Stimulated activated memory B cell treated with anti-CD40 and anti-IgM and Interleukin-4, amounts not matched to agents 10 μg/mL and 1 μg/mL and 100 μg/mL, for 72 hours (primary cell): Measurements from ENCODE around the gene CUL9.

Experiments used
- ATAC-seq: fragments of 150-1000 bp; cut with Tn5 transposase; 2 replicates; pipeline ENCODE4 v1.10.0; 2021
- H3K27ac Mint-ChIP-seq: one replicate; pipeline ENCODE4 v1.8.0; 2022; ENCODE audit warnings: mild to moderate bottlenecking, mixed read lengths
- H3K27me3 Mint-ChIP-seq: one replicate; pipeline ENCODE4 v1.8.0; 2022; ENCODE audit warnings: mixed read lengths
- H3K36me3 Mint-ChIP-seq: one replicate; pipeline ENCODE4 v1.8.0; 2022; ENCODE audit warnings: mixed read lengths
- H3K4me1 Mint-ChIP-seq: one replicate; pipeline ENCODE4 v1.8.0; 2022; ENCODE audit warnings: mixed read lengths
- H3K4me3 Mint-ChIP-seq: one replicate; pipeline ENCODE4 v1.8.0; 2022; ENCODE audit warnings: mild to moderate bottlenecking, moderate library complexity, mixed read lengths
- H3K9me3 Mint-ChIP-seq: one replicate; pipeline ENCODE4 v1.8.0; 2022; ENCODE audit warnings: mixed read lengths

The CUL9 gene

GRCh38 chr6:43163899-43164298 lies 18.1 kb upstream of the CUL9 start:
- Mint-ChIP-seq H3K4me3 (no peak overlapping the region), H3K27me3 (no peaks in the 10 kb centered on the region), H3K36me3 (no peaks in the 10 kb centered on the region), H3K9me3 (no peaks in the 10 kb centered on the region), H3K27ac (no peak overlapping the region), H3K4me1 (no peaks in the 10 kb centered on the region)
- no peak for ATAC-seq

- Mint-ChIP-seq H3K27me3 (no peaks in the 10 kb centered on the region), H3K4me3 (peak overlapping the region; percentile 87), H3K4me1 (peaks cover 42% of the 10 kb centered on the region), H3K9me3 (no peaks in the 10 kb centered on the region), H3K36me3 (peaks cover 6% of the 10 kb centered on the region), H3K27ac (peak overlapping the region; percentile 88)
- no peak for ATAC-seq
These were observed 11.5 kb upstream of the CUL9 start for GRCh38 chr6:43170417-43170930.

- Mint-ChIP-seq H3K27me3 (no peaks in the 10 kb centered on the region), H3K4me3 (peak within 1 kb of the TSS; percentile 87), H3K4me1 (peaks cover 42% of the 10 kb centered on the region), H3K27ac (peak within 1 kb of the TSS; percentile 88), H3K36me3 (peaks cover 9% of the 10 kb centered on the region), H3K9me3 (no peaks in the 10 kb centered on the region)
- ATAC-seq = peak; percentile 86
These were observed 10.9 kb upstream of the CUL9 start, which contains the start of gene SRF for GRCh38 chr6:43170931-43171706. SRF (plus strand) TSS chr6:43171269; CDS start chr6:43171657, 388 bp downstream.

- H3K27ac Mint-ChIP-seq = peak overlapping the region; percentile 88
- peaks cover 15% of the 10 kb centered on the region for H3K36me3 Mint-ChIP-seq
- peak overlapping the region; percentile 87 for H3K4me3 Mint-ChIP-seq
- peak; percentile 1 for ATAC-seq
- no peaks in the 10 kb centered on the region for H3K9me3 Mint-ChIP-seq
- peaks cover 42% of the 10 kb centered on the region for H3K4me1 Mint-ChIP-seq
- no peaks in the 10 kb centered on the region for H3K27me3 Mint-ChIP-seq
These were observed 10.3 kb upstream of the CUL9 start for GRCh38 chr6:43171707-43172103.

- no peak for ATAC-seq
- no peaks in the 10 kb centered on the region for H3K27me3 Mint-ChIP-seq
- peak overlapping the region; percentile 87 for H3K4me3 Mint-ChIP-seq
- H3K27ac Mint-ChIP-seq = peak overlapping the region; percentile 88
- H3K9me3 Mint-ChIP-seq = no peaks in the 10 kb centered on the region
- peaks cover 42% of the 10 kb centered on the region for H3K4me1 Mint-ChIP-seq
- peaks cover 16% of the 10 kb centered on the region for H3K36me3 Mint-ChIP-seq
These were observed 9.6 kb upstream of the CUL9 start for GRCh38 chr6:43172104-43173007.

GRCh38 chr6:43173591-43174262 lies 8.3 kb upstream of the CUL9 start:
- peaks cover 42% of the 10 kb centered on the region for H3K4me1 Mint-ChIP-seq
- H3K27ac Mint-ChIP-seq = peak overlapping the region; percentile 83
- no peaks in the 10 kb centered on the region for H3K27me3 Mint-ChIP-seq

GRCh38 chr6:43174263-43175112 lies 7.5 kb upstream of the CUL9 start:
- Mint-ChIP-seq H3K36me3 (peaks cover 36% of the 10 kb centered on the region), H3K27ac (peak overlapping the region; percentile 83)

More at GRCh38 chr6:43173591-43174262, 8.3 kb upstream of the CUL9 start:
- H3K9me3 Mint-ChIP-seq = no peaks in the 10 kb centered on the region
- peaks cover 29% of the 10 kb centered on the region for H3K36me3 Mint-ChIP-seq
- no peak for ATAC-seq
- peak overlapping the region; percentile 87 for H3K4me3 Mint-ChIP-seq

GRCh38 chr6:43175676-43176422 lies 6.1 kb upstream of the CUL9 start:
- Mint-ChIP-seq H3K27ac (peak overlapping the region; percentile 83), H3K9me3 (no peaks in the 10 kb centered on the region), H3K4me1 (peaks cover 39% of the 10 kb centered on the region), H3K4me3 (no peak overlapping the region), H3K36me3 (peaks cover 38% of the 10 kb centered on the region), H3K27me3 (no peaks in the 10 kb centered on the region)
- ATAC-seq = no peak

More at GRCh38 chr6:43174263-43175112, 7.5 kb upstream of the CUL9 start:
- H3K9me3 Mint-ChIP-seq = no peaks in the 10 kb centered on the region
- H3K4me1 Mint-ChIP-seq = peaks cover 42% of the 10 kb centered on the region
- ATAC-seq = peak; percentile 90
- no peaks in the 10 kb centered on the region for H3K27me3 Mint-ChIP-seq
- peak overlapping the region; percentile 73 for H3K4me3 Mint-ChIP-seq

GRCh38 chr6:43176423-43176786 lies 5.6 kb upstream of the CUL9 start:
- no peak overlapping the region for H3K27ac Mint-ChIP-seq
- H3K27me3 Mint-ChIP-seq = no peaks in the 10 kb centered on the region
- ATAC-seq = no peak
- peaks cover 38% of the 10 kb centered on the region for H3K36me3 Mint-ChIP-seq
- no peaks in the 10 kb centered on the region for H3K9me3 Mint-ChIP-seq
- peaks cover 42% of the 10 kb centered on the region for H3K4me1 Mint-ChIP-seq
- no peak overlapping the region for H3K4me3 Mint-ChIP-seq

GRCh38 chr6:43178150-43178549 lies 3.8 kb upstream of the CUL9 start:
- H3K36me3 Mint-ChIP-seq = peaks cover 38% of the 10 kb centered on the region
- no peaks in the 10 kb centered on the region for H3K9me3 Mint-ChIP-seq
- H3K27me3 Mint-ChIP-seq = no peaks in the 10 kb centered on the region
- no peak overlapping the region for H3K4me3 Mint-ChIP-seq
- no peak for ATAC-seq
- H3K27ac Mint-ChIP-seq = no peak overlapping the region
- peaks cover 42% of the 10 kb centered on the region for H3K4me1 Mint-ChIP-seq

GRCh38 chr6:43178951-43179830 lies 2.8 kb upstream of the CUL9 start:
- no peak overlapping the region for H3K27ac Mint-ChIP-seq
- no peak overlapping the region for H3K4me3 Mint-ChIP-seq
- peaks cover 42% of the 10 kb centered on the region for H3K4me1 Mint-ChIP-seq
- no peak for ATAC-seq
- H3K27me3 Mint-ChIP-seq = no peaks in the 10 kb centered on the region
- peaks cover 42% of the 10 kb centered on the region for H3K36me3 Mint-ChIP-seq
- H3K9me3 Mint-ChIP-seq = no peaks in the 10 kb centered on the region

- Mint-ChIP-seq H3K9me3 (no peaks in the 10 kb centered on the region), H3K27ac (no peak overlapping the region), H3K36me3 (peaks cover 47% of the 10 kb centered on the region), H3K27me3 (no peaks in the 10 kb centered on the region), H3K4me3 (no peak overlapping the region), H3K4me1 (peaks cover 42% of the 10 kb centered on the region)
- ATAC-seq = no peak
These were observed 1.9 kb upstream of the CUL9 start for GRCh38 chr6:43180058-43180457.

GRCh38 chr6:43180985-43181384 lies 1.0 kb upstream of the CUL9 start:
- Mint-ChIP-seq H3K27ac (peak overlapping the region; percentile 84), H3K4me1 (peaks cover 45% of the 10 kb centered on the region), H3K27me3 (no peaks in the 10 kb centered on the region), H3K4me3 (peak overlapping the region; percentile 10), H3K36me3 (peaks cover 48% of the 10 kb centered on the region), H3K9me3 (no peaks in the 10 kb centered on the region)
- ATAC-seq = no peak
